Effector memory CD4-positive, alpha-beta T cell (primary cell): ENCODE data around the gene NPM1.
"Not testable (repeated sequence)": the region's sequence is repeated elsewhere in the genome, so short reads cannot be mapped to it uniquely, and the experiment has no call there.

Experiments used
- DNase-seq, 3 donors: peaks; one replicate each; pipeline ENCODE4 v3.0.0-alpha.2; 2020
- H3K27ac ChIP-seq: 2 replicates; pipeline ENCODE4 v1.7.0; 2013; ENCODE audit warnings: mild to moderate bottlenecking, low read length, moderate library complexity; ENCODE audit not compliant: insufficient read depth, poor library complexity, severe bottlenecking
- H3K27me3 ChIP-seq: replicated peaks from 2 replicates; pipeline ENCODE4 v1.7.0; 2013; ENCODE audit warnings: mild to moderate bottlenecking, low read length; ENCODE audit not compliant: insufficient read depth, control insufficient read depth, poor library complexity, severe bottlenecking
- H3K36me3 ChIP-seq: 2 replicates; pipeline ENCODE4 v1.7.0; 2013; ENCODE audit warnings: mild to moderate bottlenecking, low read length, moderate library complexity; ENCODE audit not compliant: control insufficient read depth, insufficient read depth
- H3K4me1 ChIP-seq: 2 replicates; pipeline ENCODE4 v1.7.0; 2013; ENCODE audit warnings: low read length, mild to moderate bottlenecking; ENCODE audit not compliant: control insufficient read depth, insufficient read depth, poor library complexity, severe bottlenecking
- H3K4me3 ChIP-seq: 2 replicates; pipeline ENCODE4 v1.7.0; 2013; ENCODE audit warnings: low read length, low read depth, mild to moderate bottlenecking; ENCODE audit not compliant: insufficient read depth, poor library complexity, severe bottlenecking
- H3K9me3 ChIP-seq: 2 replicates; pipeline ENCODE4 v1.7.0; 2013; ENCODE audit warnings: mild to moderate bottlenecking, low read length, moderate library complexity; ENCODE audit not compliant: control insufficient read depth
- total RNA-seq, 3 donors: gene quantifications; one replicate each; lab custom pipeline; 2026; lab: John Stamatoyannopoulos, UW

The NPM1 gene
- total RNA-seq: 683 to 883 (median 799) reads per million in 3 donors

- Histone ChIP-seq H3K36me3 (peaks cover under 1% of the 10 kb centered on the region), H3K27ac (peak within 1 kb of the TSS; percentile 84)
- DNase-seq: peak; percentile 94 to 98 (median 96)
These were observed at the start of gene NPM1 for GRCh38 chr5:171387345-171387969. TSS of gene NPM1 (plus strand) at chr5:171387849. CDS start at chr5:171387949, 100 bp downstream.

GRCh38 chr5:171340042-171340441, 47.6 kb upstream of the NPM1 start:
- Histone ChIP-seq H3K4me1 (no peaks in the 10 kb centered on the region), H3K9me3 (no peaks in the 10 kb centered on the region), H3K36me3 (no peaks in the 10 kb centered on the region), H3K27ac (no peak overlapping the region), H3K4me3 (no peak overlapping the region), H3K27me3 (no peaks in the 10 kb centered on the region)
- no peak for DNase-seq

More at GRCh38 chr5:171387345-171387969, at the start of gene NPM1:
- peaks cover 15% of the 10 kb centered on the region for H3K4me1 ChIP-seq
- no peaks in the 10 kb centered on the region for H3K9me3 ChIP-seq
- no peaks in the 10 kb centered on the region for H3K27me3 ChIP-seq
- peak within 1 kb of the TSS; percentile 76 for H3K4me3 ChIP-seq

- Histone ChIP-seq H3K4me3 (no peak overlapping the region), H3K27ac (no peak overlapping the region), H3K36me3 (no peaks in the 10 kb centered on the region), H3K9me3 (no peaks in the 10 kb centered on the region), H3K4me1 (no peaks in the 10 kb centered on the region), H3K27me3 (no peaks in the 10 kb centered on the region)
- DNase-seq: no peak
These were observed 47.2 kb upstream of the NPM1 start for GRCh38 chr5:171340491-171340890.

- H3K36me3 ChIP-seq: no peaks in the 10 kb centered on the region
- no peak overlapping the region for H3K27ac ChIP-seq
- no peak overlapping the region for H3K4me3 ChIP-seq
- no peaks in the 10 kb centered on the region for H3K4me1 ChIP-seq
- no peaks in the 10 kb centered on the region for H3K27me3 ChIP-seq
- no peaks in the 10 kb centered on the region for H3K9me3 ChIP-seq
- peak in 1 of 3 donors; percentile 15 for DNase-seq
These were observed 45.1 kb upstream of the NPM1 start for GRCh38 chr5:171342362-171343111.

GRCh38 chr5:171344936-171345608, 42.6 kb upstream of the NPM1 start:
- Histone ChIP-seq H3K27me3 (no peaks in the 10 kb centered on the region), H3K27ac (no peak overlapping the region), H3K36me3 (no peaks in the 10 kb centered on the region), H3K4me1 (no peaks in the 10 kb centered on the region), H3K9me3 (no peaks in the 10 kb centered on the region), H3K4me3 (no peak overlapping the region)
- no peak for DNase-seq

GRCh38 chr5:171351536-171352073, 36.0 kb upstream of the NPM1 start:
- no peaks in the 10 kb centered on the region for H3K4me1 ChIP-seq

GRCh38 chr5:171355302-171355724, 32.3 kb upstream of the NPM1 start:
- Histone ChIP-seq H3K4me3 (no peak overlapping the region), H3K27ac (no peak overlapping the region), H3K36me3 (no peaks in the 10 kb centered on the region), H3K4me1 (no peaks in the 10 kb centered on the region), H3K27me3 (no peaks in the 10 kb centered on the region), H3K9me3 (no peaks in the 10 kb centered on the region)
- DNase-seq: no peak

More at GRCh38 chr5:171351536-171352073, 36.0 kb upstream of the NPM1 start:
- Histone ChIP-seq H3K27me3 (no peaks in the 10 kb centered on the region), H3K4me3 (no peak overlapping the region), H3K27ac (no peak overlapping the region), H3K9me3 (no peaks in the 10 kb centered on the region), H3K36me3 (no peaks in the 10 kb centered on the region)
- no peak for DNase-seq

- no peak overlapping the region for H3K27ac ChIP-seq
- no peaks in the 10 kb centered on the region for H3K36me3 ChIP-seq
- DNase-seq: no peak
- no peak overlapping the region for H3K4me3 ChIP-seq
- no peaks in the 10 kb centered on the region for H3K27me3 ChIP-seq
- no peaks in the 10 kb centered on the region for H3K4me1 ChIP-seq
- H3K9me3 ChIP-seq: no peaks in the 10 kb centered on the region
These were observed 29.8 kb upstream of the NPM1 start for GRCh38 chr5:171357843-171358242.

GRCh38 chr5:171361151-171361550, 26.5 kb upstream of the NPM1 start:
- H3K27me3 ChIP-seq, H3K36me3 ChIP-seq, H3K9me3 ChIP-seq, H3K27ac ChIP-seq, H3K4me3 ChIP-seq, DNase-seq, H3K4me1 ChIP-seq: not testable (repeated sequence)
